Measurements from ENCODE around the gene ARL11.

ARL11 gene

GRCh38 chr13:49649244-49649962 lies 21.1 kb downstream of the ARL11 start:
- no peak for DNase-seq (ENCODE audit: low read depth)

GRCh38 chr13:49649963-49650312 lies 21.6 kb downstream of the ARL11 start:
- DNase-seq (ENCODE audit: low read depth) = no peak

- no peak for DNase-seq (ENCODE audit: low read depth)
These were observed 23.5 kb downstream of the ARL11 start for GRCh38 chr13:49651570-49652354.

GRCh38 chr13:49652355-49653305 lies 24.3 kb downstream of the ARL11 start:
- no peak for DNase-seq (ENCODE audit: low read depth)

GRCh38 chr13:49653478-49653877 lies 25.2 kb downstream of the ARL11 start:
- no peak for DNase-seq (ENCODE audit: low read depth)

- no peak for DNase-seq (ENCODE audit: low read depth)
These were observed 25.7 kb downstream of the ARL11 start for GRCh38 chr13:49654011-49654410.

GRCh38 chr13:49655906-49656305 lies 27.6 kb downstream of the ARL11 start:
- DNase-seq (ENCODE audit: low read depth) = no peak

- DNase-seq (ENCODE audit: low read depth) = no peak
These were observed 28.9 kb downstream of the ARL11 start for GRCh38 chr13:49657241-49657641.

- no peak for DNase-seq (ENCODE audit: low read depth)
These were observed 36.3 kb downstream of the ARL11 start for GRCh38 chr13:49664606-49665005.

GRCh38 chr13:49667773-49668172 lies 39.5 kb downstream of the ARL11 start:
- DNase-seq (ENCODE audit: low read depth) = no peak

GRCh38 chr13:49669735-49670309 lies 41.5 kb downstream of the ARL11 start:
- DNase-seq (ENCODE audit: low read depth) = no peak

- DNase-seq (ENCODE audit: low read depth) = no peak
These were observed 42.5 kb downstream of the ARL11 start for GRCh38 chr13:49670828-49671227.

- DNase-seq (ENCODE audit: low read depth) = no peak
These were observed 48.4 kb downstream of the ARL11 start for GRCh38 chr13:49676581-49677298.

GRCh38 chr13:49678191-49678914 lies 50.0 kb downstream of the ARL11 start:
- DNase-seq (ENCODE audit: low read depth) = no peak

- DNase-seq (ENCODE audit: low read depth) = no peak
These were observed 50.9 kb downstream of the ARL11 start for GRCh38 chr13:49679246-49679645.

- no peak for DNase-seq (ENCODE audit: low read depth)
These were observed 53.6 kb downstream of the ARL11 start for GRCh38 chr13:49681842-49682435.
